ENCODE data around the gene CEP170B.
"Not testable (repeated sequence)": the region's sequence is repeated elsewhere in the genome, so short reads cannot be mapped to it uniquely, and the experiment has no call there.

Gene CEP170B

DNA sequence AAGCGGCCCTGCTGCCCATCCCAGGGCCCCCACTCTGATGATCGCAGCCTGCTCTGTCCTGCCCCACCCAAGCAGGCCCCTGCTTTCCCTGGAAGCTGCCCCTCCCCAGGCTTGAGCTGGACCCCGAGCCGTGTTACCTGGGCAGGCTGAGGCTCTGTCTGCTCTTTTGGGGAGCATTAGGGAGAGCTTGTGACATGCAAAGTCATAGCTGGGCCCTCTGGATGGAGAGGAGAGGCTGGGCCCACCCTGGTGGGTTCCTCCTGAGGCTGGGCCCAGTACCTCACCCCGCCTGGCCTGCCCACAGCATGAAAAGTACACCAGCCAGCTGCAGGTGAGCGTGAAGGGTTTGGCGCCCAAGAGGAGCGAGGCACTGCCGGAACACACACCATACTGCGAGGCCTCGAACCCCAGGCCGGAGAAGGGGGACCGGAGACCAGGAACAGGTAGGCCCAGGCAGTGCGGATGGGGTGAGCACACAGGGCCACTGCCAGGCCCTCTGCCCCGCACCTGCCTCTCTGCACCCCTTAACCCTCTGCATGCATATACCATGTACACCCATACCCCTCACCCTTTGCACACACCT is 15.0 kb downstream of the CEP170B start:
- DNase-seq, result no peak

DNA sequence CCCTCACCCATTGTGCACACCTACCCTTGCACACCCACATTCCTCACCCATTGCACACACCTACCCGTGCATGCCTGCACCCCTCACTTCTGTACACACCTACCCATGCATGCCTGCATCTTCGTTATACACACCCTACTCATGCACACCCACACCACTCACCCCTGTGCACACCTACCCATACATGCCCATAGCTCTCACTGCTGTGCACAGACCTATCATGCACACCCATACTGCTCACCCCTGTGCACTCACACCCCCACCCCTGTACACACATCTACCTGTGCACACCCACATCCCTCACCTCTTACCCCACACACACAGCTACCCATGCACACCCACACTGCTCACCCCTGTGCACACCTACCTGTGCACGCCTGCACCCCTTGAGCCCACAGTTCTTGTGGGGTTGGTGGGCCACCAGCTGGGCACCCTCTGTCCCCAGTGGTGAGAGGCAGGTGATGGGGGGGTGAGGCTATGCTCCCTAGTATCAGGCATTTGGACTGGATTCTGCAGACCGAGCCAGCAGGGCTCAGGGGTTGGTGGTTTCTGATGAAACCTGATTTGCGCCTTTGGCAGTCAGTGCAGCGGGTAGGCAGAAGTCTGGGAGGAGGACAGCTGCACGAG is 15.6 kb downstream of the CEP170B start:
- no peak for DNase-seq

DNA sequence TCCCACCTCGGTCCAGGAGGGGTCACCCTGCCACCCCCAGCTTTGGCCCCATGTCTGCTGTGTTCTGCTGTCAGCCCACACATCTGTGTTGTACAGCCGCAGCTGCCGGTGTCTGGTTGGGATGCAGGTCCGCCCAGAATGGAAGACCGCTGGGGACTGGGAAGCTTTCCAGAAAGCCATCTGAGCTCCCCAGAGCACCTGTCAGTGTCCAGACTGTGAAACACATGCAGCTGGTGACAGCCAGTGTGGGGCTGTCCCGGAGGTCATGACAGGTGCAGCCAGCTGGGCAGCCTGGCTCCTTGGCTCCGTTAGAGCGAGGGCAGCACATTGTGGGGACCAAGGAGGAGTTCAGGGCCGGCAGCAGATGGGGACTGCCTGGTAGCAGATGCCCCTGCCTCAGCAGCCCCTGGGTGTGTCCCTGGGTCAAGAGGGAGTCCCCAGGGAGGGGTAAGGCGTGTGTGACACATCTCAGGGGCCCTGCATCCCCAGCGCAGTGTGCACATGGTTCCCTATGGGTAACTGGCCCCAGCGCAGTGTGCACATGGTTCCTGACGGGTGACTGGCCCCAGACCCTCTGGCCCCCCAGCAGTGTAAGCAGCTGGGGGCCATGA is 16.4 kb downstream of the CEP170B start:
- no peak for DNase-seq

DNA sequence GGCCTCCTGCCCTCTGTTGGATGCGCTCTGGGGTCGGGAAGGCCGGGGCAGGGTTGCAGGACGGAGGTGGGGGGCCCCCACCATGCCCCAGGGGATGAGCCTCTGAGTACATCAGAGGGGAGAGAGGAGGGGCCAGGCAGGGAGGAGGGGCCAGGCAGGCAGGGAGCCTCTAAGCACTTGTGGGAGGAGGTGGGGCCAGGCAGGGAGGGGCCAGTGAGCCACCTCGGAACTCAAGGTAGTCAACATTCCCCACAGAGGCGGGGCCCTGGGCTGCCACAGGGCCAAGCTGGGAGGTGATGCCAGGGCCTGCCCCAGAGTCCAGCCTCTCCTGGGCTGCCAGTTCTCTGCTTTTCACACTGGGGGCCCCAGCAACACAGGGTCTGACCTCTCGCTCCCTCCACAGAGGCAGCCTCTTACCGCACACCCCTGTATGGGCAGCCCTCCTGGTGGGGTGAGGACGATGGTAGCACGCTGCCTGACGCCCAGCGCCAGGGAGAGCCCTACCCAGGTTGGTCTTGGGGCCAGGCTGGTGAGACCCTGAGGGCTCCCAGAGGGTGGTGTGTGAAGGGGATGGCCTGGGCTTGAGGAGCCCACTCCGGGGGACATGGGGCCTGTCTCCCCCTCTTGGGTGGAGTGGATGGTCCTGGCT is 17.4 kb downstream of the CEP170B start:
- no peak for DNase-seq

DNA sequence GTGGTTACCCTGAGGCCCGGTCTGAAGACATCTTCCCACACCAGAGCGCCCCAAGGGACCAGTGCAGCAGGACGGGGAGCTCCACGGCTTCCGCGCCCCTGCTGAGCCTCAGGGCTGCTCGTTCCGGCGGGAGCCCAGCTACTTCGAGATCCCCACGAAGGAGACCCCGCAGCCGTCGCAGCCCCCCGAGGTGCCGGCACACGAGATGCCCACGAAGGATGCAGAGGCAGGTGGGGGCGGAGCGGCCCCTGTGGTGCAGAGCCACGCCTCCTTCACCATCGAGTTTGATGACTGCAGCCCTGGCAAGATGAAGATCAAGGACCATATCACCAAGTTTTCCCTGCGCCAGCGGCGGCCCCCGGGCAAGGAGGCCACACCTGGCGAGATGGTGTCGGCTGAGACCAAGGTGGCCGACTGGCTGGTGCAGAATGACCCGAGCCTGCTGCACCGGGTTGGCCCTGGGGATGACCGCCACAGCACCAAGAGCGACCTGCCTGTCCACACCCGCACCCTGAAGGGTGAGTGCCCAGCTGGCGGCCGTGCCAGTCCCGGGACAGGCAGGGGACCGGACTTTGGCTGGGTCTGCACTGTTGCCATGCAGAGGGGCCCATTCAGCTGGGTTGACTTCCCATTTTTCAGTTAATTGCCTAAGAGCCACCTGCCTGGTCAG is 18.1 kb downstream of the CEP170B start:
- no peak for DNase-seq

DNA sequence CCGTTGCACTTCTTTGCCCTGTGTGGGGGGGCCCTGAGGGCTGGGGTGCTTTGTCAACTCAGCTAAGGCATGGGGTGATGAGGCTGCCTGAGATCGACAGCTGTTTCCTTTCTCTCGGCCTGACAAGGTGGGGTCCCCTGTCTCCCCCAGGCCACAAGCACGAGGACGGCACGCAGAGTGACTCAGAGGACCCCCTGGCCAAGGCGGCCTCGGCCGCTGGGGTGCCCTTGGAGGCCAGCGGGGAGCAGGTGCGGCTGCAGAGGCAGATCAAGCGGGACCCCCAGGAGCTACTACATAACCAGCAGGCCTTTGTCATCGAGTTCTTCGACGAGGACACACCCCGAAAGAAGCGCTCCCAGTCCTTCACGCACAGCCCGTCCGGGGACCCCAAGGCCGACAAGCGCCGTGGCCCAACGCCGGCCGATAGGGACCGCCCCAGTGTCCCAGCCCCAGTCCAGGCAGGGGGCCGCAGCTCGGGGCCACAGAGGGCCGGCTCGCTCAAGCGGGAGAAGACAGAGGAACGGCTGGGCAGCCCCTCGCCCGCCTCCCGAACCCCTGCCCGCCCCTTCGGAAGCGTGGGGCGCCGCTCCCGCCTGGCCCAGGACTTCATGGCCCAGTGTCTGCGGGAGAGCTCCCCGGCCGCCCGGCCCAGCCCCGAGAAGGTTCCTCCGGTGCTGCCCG is 18.8 kb downstream of the CEP170B start:
- DNase-seq, result no peak

DNA sequence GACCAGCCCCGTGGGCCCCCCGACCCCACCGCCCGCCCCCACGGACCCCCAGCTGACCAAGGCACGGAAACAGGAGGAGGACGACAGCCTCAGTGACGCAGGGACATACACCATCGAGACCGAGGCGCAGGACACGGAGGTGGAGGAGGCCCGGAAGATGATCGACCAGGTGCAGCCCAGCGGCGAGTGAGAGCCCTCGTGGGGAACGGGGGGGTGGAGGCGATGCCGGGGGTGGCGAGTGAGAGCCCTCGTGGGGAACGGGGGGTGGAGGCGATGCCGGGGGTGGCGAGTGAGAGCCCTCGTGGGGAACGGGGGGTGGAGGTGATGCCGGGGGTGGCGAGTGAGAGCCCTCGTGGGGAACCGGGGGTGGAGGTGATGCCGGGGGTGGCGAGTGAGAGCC is 19.3 kb downstream of the CEP170B start:
- not testable (repeated sequence) for DNase-seq

DNA sequence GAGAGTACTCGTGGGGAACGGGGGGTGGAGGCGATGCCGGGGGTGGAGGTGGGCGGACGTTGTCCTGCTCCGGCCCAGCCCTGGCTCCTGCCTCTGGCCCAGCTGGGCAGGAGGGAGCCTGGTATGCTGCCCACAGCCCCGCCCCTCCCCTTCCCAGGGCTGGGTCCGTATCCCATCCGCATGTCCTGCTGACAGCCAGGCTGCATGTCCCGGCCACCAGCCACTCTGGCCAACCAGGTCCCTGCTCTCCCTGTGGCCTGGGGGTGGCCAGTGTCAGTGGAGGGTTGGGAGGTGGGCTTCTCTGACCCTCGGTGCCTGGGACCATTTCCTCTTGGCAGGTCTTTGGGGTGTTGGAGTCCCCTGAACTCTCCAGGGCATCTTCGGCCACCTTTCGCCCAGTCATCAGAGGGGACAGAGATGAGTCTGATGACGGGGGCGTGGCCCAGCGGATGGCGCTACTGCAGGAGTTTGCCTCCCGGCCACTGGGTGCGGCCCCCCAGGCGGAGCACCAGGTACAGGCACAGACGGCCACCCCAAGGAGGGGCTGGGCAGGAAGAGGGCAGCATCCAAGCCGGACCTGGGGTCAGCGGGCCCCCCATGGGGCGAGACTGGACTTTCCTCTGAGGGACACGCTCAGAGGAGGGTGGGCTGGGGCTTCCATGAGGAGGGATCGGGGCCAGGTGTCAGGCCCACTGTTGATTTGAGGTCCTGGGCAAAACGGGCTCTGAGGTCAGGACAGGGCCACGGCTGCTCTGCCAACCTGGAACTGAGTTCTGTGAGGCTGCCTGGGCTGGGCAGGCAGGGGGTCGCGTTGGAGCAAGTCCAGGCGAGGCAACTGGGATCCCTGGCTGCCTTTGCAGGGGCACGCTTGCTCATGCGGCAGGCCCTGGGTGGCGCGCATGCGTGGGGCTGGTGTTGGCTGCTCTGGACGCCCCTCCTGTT is 20.2 kb downstream of the CEP170B start:
- DNase-seq, result no peak

DNA sequence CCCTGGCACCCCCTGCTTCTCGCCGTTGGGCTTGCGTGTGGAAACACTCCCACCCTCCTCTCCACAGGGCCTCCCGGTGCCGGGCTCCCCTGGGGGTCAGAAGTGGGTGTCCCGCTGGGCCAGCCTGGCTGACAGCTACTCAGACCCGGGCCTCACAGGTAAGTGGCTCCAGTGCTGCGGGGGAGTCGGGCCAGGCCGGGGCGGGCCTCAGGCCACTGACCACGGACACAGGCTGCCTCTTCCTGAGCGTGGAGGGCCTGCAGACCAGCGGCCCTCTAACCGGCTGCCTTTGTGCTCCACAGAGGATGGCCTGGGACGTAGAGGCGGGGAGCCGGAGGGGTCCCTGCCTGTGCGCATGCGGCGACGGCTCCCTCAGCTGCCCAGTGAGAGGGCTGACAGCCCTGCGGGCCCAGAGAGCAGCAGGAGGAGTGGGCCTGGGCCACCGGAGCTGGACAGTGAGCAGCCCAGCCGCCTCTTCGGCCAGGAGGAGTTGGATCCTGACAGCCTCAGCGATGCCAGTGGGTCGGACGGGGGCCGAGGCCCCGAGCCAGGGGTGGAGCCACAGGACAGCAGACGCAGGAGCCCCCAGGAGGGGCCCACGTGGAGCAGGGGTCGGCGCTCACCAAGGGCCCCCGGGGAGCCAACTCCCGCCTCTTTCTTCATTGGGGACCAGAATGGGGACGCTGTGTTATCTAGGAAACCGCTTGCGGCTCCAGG is 21.1 kb downstream of the CEP170B start:
- no peak for DNase-seq

DNA sequence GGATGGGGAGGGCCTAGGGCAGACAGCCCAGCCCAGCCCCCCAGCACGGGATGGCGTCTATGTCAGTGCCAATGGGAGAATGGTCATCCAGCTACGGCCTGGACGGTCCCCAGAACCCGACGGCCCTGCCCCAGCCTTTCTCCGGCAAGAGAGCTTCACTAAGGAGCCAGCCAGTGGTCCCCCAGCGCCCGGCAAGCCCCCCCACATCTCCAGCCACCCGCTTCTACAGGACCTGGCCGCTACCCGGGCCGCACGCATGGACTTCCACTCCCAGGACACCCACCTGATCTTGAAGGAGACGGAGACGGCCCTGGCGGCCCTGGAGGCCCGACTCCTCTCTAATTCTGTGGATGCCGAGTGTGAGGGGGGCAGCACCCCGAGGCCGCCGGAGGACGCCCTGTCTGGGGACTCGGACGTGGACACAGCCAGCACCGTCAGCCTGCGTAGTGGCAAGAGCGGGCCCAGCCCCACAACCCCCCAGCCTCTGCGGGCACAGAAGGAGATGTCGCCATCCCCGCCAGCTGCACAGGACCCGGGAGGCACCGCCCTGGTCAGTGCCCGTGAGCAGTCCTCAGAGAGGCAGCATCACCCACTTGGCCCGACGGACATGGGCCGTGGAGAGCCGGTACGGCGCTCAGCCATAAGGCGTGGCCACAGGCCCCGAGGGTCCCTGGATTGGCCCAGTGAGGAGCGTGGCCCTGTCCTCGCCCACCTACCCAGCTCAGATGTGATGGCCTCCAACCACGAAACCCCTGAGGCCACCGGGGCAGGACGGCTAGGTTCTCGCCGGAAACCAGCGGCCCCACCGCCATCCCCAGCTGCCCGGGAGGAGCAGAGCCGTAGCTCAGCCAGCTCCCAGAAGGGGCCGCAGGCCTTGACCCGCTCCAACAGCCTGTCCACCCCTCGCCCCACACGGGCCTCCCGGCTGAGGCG is 21.9 kb downstream of the CEP170B start:
- no peak for DNase-seq

DNA sequence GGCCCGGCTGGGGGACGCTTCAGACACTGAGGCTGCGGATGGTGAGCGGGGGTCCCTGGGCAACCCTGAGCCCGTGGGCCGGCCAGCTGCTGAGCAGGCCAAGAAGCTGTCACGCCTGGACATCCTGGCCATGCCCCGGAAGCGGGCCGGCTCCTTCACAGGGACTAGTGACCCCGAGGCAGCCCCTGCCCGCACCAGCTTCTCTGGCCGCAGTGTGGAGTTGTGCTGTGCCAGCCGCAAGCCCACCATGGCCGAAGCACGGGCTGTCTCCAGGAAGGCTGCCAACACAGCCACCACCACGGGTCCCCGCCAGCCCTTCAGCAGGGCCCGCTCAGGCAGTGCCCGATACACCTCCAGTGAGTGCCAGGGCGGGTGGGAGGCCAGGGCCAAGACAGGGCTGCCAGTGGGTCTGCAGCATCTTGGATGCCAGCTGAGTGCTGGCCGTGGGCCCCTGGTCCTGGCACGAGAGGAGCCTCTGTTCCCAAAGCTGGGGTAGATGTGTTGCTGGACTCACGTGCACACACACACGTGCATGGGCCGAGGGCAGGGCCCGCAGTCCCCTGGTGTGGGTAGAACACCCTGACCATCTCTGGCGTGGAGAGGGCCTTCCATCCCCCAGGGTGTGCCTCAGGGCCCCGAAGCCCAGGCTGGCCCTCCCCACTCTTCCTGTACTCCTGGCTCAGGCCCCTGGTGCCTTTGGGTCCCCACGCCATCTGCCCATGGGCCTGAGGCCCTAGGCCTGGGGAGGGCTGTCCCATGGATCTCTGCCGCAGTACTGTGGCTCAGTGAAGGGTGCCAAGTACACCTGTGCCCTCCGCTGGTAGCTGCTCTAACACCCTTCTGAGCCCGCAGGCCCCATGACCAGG is 22.8 kb downstream of the CEP170B start:
- no peak for DNase-seq

DNA sequence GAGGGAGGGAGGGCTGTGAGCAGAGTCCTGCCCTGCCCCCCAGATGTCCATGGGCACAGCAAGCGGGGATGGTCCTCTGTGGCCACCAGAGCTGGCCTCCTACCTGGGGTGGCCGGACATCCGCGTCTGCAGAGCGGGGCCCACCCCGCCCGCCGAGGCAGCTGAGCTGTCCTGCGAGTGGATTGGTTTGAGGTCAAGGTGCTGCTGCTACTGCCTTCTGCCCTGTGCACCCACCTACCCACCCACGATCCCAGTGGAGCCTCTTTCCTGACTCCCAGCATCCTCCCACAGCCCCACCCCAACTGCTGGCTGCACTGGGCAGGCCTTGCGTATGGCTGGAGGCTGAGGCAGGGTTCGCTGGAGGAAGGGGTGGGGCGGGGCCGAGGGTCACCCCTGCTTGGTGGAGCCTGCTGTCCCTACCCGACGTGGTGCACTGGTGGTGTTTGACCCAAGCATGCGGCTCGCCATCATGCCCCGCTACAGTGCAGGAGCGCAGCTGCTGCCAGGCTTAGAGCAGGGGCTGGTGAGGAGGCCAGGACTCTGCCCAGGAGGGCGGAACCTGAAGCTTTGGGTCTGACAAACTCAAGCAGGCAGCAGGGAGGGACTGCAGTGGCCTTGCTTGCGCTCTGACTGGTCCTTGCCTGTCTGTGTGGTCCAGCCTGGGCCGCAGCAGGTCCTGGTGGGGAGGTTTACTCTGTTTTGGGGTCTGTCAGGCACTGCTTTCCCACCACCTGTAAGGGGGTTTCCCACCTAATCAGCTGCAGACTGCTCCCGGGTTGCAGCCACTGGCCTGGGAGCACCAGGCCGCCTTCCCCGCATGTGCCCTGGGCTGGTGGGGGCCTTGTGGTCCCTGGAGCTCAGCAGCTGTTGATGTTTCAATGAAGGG is 23.7 kb downstream of the CEP170B start:
- no peak for DNase-seq

DNA sequence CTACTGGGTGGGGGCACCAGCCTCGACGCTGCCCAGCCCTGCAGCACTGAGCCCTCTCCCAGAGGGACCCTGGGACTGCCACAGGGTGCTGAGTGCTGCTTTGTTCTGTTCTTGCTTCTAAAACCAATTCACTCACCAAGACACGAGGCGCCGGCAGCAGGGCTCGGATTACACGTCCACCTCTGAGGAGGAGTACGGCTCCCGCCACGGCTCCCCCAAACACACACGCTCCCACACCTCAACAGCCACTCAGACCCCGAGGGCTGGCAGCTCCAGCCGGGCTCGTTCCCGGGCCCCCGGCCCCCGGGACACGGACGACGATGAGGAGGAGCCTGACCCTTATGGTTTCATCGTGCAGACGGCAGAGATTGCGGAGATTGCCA is 24.3 kb downstream of the CEP170B start:
- no peak for DNase-seq

DNA sequence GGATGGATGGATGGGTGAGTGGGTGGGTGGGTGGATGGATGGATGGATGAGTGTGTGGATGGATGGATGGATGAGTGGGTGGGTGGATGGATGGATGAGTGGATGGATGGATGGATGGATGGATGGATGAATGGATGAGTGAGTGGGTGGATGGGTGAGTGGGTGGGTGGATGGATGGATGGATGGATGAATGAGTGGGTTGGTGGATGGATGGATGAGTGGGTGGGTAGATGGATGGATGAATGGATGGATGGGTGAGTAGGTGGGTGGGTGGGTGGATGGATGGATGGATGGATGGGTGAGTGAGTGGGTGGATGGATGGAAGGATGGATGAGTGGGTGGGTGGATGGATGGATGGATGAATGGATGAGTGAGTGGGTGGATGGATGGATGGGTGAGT is 25.2 kb downstream of the CEP170B start:
- not testable (repeated sequence) for DNase-seq

DNA sequence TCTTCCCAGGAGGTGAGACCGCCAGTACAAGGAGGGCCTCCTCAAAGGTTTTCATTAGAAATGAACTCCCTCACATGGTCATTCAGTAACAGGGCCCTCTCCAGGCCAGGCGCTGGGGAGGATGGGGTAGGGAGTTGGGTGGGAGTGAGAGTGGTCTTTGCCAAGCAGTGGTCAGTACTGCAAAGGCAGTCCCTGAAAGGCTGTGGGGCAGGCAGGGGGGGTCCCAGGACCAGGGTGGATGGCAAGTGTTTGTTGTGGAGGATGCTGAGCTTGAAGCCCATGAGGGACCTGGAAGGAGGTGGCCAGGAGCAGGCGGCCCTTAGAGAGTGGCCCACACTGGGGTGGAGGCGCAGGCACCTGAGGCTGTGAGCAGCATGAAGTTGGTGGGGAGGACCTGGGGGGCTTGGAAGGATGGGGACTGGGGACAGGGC is 26.1 kb downstream of the CEP170B start:
- DNase-seq, result peak; percentile 53

DNA sequence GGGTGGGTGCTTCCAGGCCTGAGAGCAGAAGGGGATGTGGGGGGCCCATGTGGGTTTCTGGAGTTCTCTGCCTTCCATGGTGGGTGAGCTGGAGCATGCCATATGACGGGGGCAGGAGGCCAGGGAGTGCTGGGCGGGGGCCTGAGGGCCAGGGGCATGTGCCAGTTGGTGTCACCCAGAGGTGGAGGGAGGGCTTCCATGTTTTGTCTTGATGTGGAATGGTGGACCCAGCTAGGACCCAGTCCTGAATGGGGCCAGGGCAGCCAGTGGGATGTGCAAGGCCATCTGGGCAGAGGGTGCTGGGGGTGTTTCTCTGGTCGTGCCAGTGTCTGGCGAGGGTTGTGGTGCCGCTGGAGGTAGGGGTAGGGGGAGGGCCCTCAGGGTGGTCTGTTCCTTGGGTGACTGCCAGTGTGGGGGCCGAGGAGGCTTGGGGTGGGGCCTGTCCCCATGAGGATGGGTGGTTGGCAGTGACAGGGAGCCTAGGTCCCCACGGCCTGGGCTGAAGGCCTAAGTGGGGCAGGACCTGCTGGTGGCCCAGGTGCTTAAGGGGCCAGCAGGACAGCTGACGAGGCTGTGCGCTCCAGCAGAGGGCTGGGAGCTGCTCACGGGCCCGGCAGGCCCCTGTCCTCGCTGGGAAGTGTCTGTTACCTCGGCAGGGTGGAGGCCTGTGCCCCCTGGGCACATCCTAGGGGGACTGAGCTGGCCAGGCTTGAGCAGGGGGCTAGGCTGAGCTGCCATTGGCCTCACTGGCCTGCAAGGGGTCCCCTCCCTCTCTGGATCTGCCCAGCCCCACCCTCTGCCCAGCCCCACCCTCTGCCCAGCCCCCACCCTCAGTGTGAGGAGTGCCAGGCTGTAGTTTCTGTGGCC is 26.8 kb downstream of the CEP170B start:
- DNase-seq, result peak; percentile 54

Measured in activated CD8-positive, alpha-beta memory T cell treated with anti-CD3 and anti-CD28 coated beads for 24 hours (primary cell).